LNCaP clone FGC (cell line): ENCODE measurements around the gene TTLL10.

Experiments
- DNase-seq: peaks from one replicate; pipeline ENCODE4 v3.0.0-alpha.2; 2011; ENCODE audit warnings: low read depth
- H3K4me3 ChIP-seq: 2 replicates; pipeline ENCODE4 v1.5.1; 2011; ENCODE audit warnings: mild to moderate bottlenecking, low read depth, low read length, control low read depth
- TF ChIP-seq, protein P1 (sequence below): IDR thresholded peaks from 2 replicates; pipeline ENCODE4 v1.5.1; 2012; ENCODE audit warnings: mild to moderate bottlenecking; ENCODE audit not compliant: control insufficient read depth, insufficient read depth; ENCODE audit errors: extremely low read depth

TTLL10 gene

DNA sequence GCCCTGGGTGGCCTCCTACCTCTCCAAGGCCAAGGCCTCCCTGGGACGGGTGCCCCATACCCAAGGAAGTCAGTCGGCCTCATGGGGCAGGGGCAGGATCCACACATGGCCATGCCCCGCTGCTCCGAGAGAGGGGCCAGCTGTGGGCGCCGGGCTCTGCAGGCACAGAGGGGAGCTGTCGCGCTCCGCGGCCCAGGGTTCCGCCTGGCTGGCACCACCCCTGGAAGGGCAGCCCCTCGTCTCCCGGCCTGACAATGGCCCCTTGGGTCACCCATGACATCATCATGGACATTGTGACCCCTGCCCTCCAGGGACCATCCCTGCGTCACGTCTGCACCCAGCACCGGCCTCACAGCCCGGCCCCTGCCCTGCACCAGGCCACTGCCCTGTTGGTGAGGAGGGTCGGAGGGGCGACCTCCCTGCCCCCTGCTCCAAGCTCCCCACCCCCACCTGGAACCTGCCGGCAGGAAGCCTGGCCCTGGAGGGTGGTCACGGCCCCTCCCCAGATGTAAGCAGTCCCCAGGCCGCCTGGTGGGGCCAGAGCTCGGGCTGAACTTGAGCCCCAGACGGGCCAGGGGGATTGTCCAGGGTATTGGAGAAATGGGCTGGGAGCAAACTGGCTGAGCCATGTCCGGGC lies 5.8 kb downstream of the TTLL10 start:
- H3K4me3 ChIP-seq: no peak overlapping the region
- TF ChIP-seq, protein P1, sequence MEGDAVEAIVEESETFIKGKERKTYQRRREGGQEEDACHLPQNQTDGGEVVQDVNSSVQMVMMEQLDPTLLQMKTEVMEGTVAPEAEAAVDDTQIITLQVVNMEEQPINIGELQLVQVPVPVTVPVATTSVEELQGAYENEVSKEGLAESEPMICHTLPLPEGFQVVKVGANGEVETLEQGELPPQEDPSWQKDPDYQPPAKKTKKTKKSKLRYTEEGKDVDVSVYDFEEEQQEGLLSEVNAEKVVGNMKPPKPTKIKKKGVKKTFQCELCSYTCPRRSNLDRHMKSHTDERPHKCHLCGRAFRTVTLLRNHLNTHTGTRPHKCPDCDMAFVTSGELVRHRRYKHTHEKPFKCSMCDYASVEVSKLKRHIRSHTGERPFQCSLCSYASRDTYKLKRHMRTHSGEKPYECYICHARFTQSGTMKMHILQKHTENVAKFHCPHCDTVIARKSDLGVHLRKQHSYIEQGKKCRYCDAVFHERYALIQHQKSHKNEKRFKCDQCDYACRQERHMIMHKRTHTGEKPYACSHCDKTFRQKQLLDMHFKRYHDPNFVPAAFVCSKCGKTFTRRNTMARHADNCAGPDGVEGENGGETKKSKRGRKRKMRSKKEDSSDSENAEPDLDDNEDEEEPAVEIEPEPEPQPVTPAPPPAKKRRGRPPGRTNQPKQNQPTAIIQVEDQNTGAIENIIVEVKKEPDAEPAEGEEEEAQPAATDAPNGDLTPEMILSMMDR: no peak
- DNase-seq: no peak

DNA sequence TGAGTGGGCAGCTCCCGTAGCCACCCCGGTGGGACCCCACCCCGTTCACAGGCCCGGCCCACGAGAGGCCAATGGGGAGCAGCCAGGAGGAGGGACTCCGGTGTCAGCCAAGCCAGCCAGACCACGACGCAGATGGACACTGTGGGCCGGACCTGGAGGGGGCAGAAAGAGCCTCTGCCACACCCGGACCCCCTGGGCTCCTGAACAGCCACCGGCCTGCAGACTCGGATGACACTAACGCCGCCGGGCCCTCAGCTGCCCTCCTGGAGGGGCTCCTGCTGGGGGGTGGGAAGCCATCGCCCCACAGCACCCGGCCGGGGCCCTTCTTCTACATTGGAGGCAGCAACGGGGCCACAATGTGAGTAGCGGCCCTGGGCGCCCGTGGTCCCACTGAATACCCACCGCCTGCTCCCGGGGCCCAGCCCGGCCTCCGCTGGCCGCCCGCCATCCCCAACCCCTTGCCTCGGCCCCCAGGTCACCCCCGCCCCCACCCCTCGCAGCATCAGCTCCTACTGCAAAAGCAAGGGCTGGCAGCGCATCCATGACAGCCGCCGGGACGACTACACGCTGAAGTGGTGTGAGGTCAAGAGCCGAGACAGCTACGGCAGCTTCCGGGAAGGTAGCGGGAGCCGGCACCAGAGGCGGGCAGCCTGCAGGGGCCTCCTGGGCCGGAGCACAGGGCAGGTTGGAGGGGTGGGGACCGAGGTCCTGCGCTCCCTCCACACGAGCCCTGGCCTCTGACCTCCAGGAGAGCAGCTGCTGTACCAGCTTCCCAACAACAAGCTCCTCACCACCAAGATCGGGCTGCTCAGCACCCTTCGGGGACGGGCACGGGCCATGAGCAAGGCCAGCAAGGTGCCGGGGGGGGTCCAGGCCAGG lies 6.5 kb downstream of the TTLL10 start:
- no peak for DNase-seq
- TF ChIP-seq, protein P1: no peak
- H3K4me3 ChIP-seq: no peak overlapping the region

DNA sequence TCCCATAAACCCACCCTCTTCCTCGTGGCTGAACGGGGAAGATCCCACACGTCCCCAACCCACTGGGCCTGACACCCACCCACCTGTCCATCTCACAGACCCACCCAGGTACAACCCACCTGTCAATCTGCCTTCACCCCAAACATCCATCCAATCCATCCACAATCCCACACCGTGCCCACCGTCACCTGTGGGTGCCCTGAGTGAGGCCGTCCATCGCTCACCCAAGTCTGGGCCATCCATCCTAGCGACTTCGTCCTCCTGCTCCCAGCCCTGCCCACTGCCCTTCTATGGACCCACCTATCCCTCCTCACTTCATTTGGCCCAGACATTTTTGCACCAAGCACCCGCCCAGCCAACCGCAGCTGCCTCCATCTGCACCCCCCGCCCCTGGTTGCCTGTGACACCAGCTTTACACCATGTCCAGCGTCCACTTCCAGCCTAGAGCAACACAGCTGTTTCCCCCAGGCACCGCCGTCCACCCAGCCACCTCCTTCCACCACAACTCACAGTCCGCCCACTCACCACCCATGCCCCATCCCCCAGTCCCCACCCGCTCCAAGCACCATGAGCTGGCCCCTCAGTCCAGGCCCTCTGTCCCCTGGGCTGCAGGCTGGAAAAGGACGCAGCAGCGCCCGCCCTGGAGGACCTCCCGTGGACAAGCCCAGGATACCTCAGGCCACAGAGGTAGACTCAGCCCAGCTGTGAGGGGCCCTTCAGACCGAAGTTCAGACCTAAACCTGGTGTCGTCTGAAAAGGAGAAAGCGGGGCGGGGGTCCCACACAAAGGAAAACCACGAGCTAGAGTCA lies 7.7 kb downstream of the TTLL10 start:
- no peak for DNase-seq
- TF ChIP-seq, protein P1: no peak
- no peak overlapping the region for H3K4me3 ChIP-seq

DNA sequence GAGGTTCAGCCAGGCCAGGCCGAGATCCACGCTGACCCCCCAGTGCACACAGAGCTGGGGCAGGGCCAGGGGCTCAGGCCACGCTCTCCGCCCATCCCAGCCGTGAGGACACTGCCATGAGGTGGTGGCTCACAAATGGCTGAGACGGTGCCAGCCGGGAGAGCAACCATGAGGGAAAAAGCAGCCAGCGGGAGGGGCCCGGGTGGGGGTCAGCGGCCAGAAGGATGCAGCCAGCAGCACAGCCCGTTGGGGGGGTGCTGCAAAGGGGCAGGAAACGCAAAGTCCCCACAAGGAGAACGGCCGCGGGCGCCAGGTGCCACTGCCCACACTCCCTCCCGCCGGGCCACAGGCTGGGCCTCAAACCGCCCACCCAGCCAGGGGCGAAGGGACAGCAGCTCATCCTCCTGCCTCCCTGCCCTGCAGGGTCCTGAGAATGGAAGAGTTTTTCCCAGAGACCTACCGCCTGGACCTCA lies 8.3 kb downstream of the TTLL10 start:
- no peak overlapping the region for H3K4me3 ChIP-seq
- DNase-seq: no peak
- TF ChIP-seq, protein P1: no peak

DNA sequence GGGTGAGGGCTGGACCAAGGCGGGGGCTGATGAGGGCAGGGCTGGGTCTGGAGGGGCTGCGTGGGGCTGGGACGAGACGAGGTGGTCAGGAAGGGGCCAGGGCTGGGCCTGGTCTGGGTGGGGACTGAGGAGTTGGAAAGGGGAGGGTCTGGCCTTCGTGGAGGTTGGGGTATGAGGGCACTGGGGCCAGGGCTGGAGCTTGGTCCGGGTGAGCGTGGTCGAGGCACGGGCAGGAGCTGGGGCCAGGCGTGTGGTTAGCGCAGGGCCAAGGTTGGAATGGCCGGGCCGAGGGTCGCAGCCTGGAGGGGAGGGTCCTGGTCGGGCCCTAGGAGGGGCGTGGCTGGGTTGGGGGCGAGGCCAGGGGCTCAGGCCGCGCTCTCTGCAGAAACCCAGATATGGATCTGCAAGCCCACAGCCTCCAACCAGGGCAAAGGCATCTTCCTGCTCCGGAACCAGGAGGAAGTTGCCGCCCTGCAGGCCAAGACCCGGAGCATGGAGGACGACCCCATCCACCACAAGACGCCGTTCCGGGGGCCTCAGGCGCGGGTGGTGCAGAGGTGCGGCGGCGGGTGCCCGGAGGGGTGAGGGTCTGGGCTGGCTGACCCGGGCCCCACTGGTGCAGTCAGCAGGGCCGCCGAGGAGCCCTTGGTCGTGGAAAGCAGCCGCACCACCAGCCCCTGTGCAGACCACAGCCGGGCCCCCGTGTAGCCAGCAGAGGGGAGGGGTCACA lies 9.0 kb downstream of the TTLL10 start:
- TF ChIP-seq, protein P1: no peak
- DNase-seq: no peak

DNA sequence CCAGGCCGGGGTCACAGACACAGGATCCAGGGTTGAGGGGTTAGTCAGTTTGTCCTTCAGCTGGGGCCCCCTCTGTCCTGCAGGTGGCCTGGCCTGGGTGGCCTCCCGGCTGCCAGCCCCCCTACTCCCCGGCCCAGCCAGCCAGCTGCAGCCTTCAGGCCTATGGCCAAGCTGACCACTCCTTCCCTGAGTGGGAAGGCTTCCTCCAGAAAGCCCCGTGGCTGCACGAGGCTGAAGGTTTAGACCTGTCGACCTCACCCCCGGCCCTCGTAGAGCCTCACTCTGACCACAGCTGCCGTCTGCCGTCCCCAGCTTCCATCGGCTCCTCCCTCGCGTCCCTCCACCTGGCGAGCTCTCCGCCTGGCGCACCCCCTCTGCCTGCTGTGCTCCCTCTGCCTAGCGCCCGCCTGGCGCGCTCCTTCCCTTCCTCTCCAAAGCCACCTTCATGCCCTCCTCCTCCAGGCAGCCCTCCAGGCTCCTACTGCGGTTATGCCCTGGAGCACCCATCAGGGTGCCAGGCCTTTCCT lies 9.6 kb downstream of the TTLL10 start:
- H3K4me3 ChIP-seq: no peak overlapping the region
- TF ChIP-seq, protein P1: no peak
- DNase-seq: no peak

More for the DNA sequence above, 9.0 kb downstream of the TTLL10 start:
- H3K4me3 ChIP-seq: no peak overlapping the region
